ENCODE measurements around the gene ATP11A.

DNA sequence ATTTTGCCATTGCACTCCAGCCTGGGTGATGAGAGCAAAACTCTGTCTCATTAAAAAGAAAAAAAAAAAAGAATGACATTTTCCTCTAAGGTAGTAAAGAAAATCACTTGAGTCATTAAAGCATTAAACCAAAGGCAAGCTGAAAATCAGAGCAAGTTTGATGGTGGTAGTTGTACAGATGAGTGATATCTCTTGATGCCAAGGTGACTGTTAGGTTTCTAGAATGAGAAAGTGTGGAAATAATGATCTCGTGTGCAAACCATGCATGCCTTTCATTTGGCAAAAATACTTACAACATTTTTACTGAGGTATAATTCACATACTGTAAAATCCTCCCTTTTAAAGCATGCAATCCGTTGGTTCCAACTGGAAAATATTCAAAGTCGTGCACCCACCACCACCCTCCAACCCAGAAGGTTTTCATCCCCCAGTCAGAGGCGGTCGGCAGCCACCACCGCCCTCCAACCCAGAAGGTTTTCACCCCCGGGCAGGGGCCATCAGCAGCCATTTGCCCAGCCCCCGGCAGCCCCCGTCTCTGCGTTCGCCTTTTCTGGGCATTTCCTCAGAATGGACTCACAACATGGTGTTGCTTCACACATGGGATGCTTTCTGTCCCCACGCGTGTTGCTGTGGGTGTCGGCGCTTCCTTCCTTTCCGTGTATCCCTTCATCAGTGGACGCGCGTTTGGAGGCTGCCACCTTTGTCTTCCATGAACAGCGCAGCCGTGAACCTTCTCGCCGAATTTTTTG is 90.2 kb downstream of the ATP11A start:
- TF ChIP-seq, protein P1, sequence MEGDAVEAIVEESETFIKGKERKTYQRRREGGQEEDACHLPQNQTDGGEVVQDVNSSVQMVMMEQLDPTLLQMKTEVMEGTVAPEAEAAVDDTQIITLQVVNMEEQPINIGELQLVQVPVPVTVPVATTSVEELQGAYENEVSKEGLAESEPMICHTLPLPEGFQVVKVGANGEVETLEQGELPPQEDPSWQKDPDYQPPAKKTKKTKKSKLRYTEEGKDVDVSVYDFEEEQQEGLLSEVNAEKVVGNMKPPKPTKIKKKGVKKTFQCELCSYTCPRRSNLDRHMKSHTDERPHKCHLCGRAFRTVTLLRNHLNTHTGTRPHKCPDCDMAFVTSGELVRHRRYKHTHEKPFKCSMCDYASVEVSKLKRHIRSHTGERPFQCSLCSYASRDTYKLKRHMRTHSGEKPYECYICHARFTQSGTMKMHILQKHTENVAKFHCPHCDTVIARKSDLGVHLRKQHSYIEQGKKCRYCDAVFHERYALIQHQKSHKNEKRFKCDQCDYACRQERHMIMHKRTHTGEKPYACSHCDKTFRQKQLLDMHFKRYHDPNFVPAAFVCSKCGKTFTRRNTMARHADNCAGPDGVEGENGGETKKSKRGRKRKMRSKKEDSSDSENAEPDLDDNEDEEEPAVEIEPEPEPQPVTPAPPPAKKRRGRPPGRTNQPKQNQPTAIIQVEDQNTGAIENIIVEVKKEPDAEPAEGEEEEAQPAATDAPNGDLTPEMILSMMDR (IDR thresholded peaks at IDR 0.05) = no peak
- TF ChIP-seq POLR2A (IDR thresholded peaks at IDR 0.05) = no peak
